NCI-H345 (cell line): Measurements from ENCODE around the gene TRIM7.

Experiments
- DNase-seq: peaks from one replicate; lab custom pipeline; 2025; lab: John Stamatoyannopoulos, UW

Gene TRIM7

DNA sequence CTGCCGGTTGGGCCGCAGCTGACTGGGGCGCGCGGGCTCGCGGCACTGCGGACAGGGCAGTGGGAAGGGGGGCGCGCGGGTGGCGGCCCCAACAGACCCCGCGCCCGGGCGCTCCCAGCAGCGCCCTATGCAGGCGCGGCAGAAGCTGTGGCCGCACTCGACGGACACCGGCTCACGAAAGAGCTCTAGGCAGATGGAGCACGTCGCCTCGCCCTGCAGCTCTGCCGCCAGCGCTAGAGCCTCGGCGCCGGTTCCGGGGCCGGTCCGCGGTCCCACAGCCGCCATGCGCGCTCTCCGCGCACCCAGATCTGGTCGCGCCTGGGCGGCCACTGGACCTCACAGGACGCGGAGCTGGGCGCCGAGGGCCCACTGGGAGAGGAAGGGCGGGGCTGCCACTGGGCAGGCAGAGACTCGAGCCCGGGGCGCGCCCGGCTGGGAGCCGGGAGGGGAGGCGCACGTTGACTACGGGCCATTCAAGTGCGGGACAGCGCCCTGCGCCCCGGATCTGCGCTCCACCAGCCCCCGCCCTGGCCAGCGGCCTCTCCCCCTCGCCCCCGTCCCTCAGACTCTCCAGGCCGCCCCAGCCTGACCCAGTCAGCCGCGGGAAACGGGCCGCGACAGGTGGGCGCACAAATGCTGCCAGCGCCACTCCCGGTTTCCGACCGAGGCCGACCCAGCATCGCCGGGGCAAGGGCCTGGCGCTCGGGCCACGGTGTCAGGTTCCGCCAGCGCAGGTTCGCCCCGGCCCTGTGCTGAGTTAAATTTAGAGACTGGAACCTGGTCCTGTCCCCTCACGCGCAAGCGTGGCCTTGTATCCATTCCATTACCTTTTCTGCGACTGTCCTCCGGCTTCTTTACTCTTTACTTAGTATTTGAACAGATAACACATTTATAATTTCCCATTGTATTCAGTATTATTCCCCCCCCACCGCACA lies at the start of gene TRIM7:
TSS of gene TRIM7 (minus strand) at position 371 of the 935 bp plus-strand sequence. CDS start at position 285, 86 bp downstream.
- no peak for DNase-seq

- DNase-seq: no peak
Measured at GRCh38 chr5:181248277-181248676, 43.3 kb upstream of the TRIM7 start.

- no peak for DNase-seq
Measured at GRCh38 chr5:181246276-181247049, 41.5 kb upstream of the TRIM7 start.

DNA sequence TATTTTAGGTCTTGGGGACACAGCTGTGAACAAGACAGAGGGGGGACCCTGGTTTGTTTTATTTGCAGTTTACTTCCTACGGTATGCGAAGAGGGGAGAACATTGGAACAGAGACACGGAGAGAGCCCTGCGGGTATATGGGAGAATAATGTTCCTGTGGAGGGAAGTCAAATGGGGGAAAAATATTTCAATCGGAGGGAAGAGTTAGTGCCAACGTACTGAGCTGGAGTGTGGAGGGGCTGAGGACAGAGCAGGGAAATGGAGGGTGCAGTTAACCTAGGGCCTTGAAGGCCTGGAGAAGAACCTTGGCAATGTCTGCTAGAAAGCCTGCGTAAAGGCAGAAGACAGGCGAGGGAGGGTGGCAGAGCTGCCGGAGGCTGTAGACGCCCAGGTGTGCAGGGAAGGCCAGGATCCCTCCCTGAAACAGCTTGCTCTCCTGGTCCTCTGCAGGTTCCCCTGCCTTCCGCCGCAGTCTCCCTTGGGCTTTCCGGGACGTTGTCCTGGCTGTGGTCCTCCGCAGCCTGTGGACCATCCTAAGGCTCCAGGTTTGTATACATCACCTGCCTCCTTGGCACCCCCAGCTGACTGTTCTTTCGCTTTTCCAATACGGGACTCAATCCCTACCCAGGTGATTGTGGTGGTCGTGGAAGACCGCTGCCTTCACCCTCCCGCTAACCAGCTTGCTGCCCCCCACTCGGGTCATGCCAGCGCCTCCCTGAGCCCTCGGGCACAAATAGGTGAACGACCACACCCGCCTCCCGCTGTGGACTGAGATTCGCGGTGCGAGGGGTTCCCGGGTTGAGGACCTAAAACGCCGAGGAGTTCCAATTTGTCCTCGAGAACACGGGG lies 40.7 kb upstream of the TRIM7 start:
- no peak for DNase-seq

- DNase-seq: no peak
Measured at GRCh38 chr5:181243564-181244343, 38.8 kb upstream of the TRIM7 start, which contains the start of gene RACK1. Gene RACK1 (minus strand): TSS chr5:181243906. CDS start chr5:181243800, 106 bp downstream.

- DNase-seq: no peak
Measured at GRCh38 chr5:181243018-181243563, 38.1 kb upstream of the TRIM7 start.

DNA sequence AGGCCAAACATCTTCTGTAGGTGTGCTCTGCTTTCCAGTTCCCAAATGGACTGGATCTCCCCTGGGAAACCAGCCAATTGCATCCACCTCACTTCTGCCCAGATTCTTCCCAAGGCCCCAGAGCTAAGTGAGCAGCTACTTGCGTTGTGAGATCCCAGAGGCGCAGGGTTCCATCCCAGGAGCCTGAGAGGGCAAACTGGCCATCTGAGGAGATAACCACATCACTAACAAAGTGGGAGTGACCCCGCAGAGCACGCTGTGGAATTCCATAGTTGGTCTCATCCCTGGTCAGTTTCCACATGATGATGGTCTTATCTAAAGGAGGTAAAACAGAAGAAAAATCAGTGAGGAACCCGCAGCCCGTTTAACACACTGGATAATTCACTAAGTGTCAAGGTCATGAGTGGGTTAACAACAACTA lies 37.0 kb upstream of the TRIM7 start:
- no peak for DNase-seq

- DNase-seq: no peak
Measured at GRCh38 chr5:181241393-181241975, 36.5 kb upstream of the TRIM7 start.

DNA sequence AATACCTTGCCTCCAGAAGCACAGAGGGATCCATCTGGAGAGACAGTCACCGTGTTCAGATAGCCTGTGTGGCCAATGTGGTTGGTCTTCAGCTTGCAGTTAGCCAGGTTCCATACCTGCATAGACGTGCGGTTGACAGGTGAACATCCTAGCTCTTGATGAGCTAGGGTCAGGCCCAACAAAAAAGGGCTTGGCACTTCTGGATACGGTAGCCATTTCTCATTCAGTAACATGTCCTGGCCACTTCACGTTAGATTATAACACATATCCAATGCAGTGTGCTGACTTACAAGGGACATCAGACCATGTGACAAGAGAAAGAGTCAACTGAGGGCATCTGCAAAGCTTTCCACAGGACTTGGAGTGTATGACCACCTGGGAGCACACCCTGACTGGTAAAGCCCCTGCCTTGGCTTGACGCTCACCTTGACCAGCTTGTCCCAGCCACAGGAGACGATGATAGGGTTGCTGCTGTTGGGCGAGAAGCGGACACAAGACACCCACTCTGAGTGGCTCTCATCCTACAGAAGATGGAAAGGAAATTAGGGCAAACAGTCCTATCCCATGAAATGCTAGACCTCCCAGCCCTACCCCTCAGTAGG lies 34.2 kb upstream of the TRIM7 start:
- DNase-seq: no peak

DNA sequence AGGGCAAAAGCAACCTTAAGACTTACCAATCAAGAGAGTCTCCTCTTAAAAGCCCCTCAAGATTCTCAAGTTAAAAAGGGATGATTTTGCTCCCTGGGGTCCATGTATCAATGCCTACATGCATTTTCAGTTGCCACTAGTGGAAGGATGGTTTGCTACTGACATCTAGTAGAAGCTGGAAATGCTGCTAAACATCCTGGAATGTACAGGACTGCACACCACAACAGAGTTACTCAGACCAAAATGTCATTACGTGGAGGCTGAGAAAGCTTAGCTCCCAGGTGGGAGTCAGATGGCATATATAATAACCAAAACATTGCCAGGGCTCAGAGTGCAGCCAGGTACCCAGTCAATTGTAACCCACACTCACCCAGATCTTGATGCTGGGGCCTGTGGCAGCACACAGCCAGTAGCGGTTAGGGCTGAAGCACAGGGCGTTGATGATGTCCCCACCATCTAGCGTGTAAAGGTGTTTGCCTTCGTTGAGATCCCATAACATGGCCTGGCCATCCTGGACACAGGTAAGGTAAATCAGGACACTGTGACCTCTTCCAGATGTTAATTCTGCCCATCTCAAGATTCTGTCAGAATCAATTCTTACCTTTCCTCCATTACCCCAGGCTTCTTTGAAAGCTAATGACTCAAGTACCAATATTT lies 32.9 kb upstream of the TRIM7 start:
- DNase-seq: no peak

- DNase-seq: no peak
Measured at GRCh38 chr5:181236954-181237641, 32.1 kb upstream of the TRIM7 start.

- DNase-seq: no peak
Measured at GRCh38 chr5:181236471-181236870, 31.5 kb upstream of the TRIM7 start.

DNA sequence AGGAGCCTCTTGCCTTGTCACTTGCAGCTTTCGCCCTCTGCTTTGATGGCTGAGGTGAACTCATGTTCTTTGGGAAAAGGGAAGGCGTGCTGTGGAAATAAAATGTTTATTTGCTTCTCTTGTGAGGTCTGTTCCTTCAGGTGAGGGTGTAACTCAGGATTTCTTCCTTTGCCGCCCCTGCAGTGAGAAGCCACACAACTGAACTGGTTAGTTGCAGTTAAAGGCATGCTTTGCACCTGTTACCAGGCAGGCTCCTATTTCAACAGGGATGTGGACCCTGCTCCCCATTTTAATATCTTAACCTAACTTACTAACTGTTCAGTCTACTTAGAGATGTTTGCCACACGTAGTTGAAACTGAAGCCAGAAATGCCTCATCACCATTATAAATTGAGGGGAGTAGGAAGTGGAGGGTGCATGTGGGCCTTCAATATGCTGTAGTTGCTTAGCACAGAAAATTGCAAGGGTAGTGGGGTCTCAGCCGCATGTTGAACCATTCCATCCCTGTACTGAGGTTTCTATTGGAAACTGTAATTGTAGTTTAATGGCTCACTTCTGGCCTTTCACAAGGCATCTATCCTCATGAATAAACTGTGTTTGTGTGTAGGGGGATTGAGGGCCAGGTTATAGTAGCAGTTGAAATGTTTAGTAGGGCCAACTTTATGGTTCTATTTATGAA lies 30.8 kb upstream of the TRIM7 start:
- DNase-seq: no peak

GRCh38 chr5:181235323-181235688 lies 30.3 kb upstream of the TRIM7 start:
- no peak for DNase-seq

DNA sequence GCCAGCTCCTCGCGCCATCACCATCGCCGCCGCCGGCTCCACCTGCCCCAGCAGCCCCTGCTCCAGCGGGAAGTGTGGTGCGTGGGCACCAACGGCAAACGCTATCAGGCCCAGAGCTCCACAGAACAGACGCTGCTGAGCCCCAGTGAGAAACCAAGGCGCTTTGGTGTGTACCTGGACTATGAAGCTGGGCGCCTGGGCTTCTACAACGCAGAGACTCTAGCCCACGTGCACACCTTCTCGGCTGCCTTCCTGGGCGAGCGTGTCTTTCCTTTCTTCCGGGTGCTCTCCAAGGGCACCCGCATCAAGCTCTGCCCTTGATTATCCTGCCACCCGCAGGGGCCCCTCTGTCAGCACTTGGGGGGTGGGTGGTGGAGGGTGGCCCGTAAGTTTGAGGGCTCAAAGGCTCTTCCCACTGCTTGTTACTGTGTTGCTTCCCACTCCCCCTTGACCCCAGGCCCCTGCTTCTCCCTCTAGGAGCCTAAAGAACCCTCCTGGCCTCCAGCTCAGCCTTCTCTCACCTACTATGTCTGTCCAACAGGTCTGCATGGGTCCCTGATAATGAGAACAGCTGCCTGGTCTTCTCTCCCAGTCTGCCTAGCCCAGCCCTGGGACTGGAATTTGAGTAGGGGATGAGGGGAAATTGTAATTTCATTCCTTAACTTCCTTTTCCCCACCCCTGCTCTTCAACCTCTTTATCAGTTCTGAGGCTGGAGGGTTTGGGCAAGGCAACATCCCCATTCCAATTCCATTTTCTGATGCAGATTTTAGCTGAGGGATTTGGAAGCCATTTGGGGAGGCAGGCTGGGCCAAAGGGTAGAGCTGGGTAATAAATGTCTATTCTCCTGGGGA lies 29.7 kb upstream of the TRIM7 start:
- DNase-seq: no peak

- no peak for DNase-seq
Measured at GRCh38 chr5:181233801-181234454, 28.9 kb upstream of the TRIM7 start.
